T-helper 1 cell treated with Interleukin-12 subunit alpha and Interleukin-12 subunit beta and Interleukin-4 antibody, amounts not matched to agents 30 μg/mL and 1 μg/mL, for 36 hours (primary cell): Measurements from ENCODE around the gene FBXO17.
A peak's percentile ranks its signal among the peaks of the same experiment; 100 is the strongest.
"Not testable (repeated sequence)": the region's sequence is repeated elsewhere in the genome, so short reads cannot be mapped to it uniquely, and the experiment has no call there.

Experiments
- H3K27ac Mint-ChIP-seq: one replicate; pipeline ENCODE4 v1.8.0; 2021; ENCODE audit warnings: mild to moderate bottlenecking, mixed read lengths
- H3K27me3 Mint-ChIP-seq: one replicate; pipeline ENCODE4 v1.8.0; 2021; ENCODE audit warnings: low read depth, mixed read lengths
- H3K36me3 Mint-ChIP-seq: one replicate; pipeline ENCODE4 v1.8.0; 2021; ENCODE audit warnings: low read depth, mixed read lengths
- H3K4me1 Mint-ChIP-seq: one replicate; pipeline ENCODE4 v1.8.0; 2021; ENCODE audit warnings: low read depth, mixed read lengths
- H3K4me3 Mint-ChIP-seq: one replicate; pipeline ENCODE4 v1.8.0; 2021; ENCODE audit warnings: mild to moderate bottlenecking, moderate library complexity, mixed read lengths
- H3K9me3 Mint-ChIP-seq: one replicate; pipeline ENCODE4 v1.8.0; 2021; ENCODE audit warnings: mixed read lengths

Gene FBXO17

GRCh38 chr19:38970664-38971532, 4.6 kb downstream of the FBXO17 start:
- Mint-ChIP-seq H3K27ac (no peak overlapping the region), H3K27me3 (peaks cover 32% of the 10 kb centered on the region), H3K36me3 (no peaks in the 10 kb centered on the region), H3K4me1 (peaks cover 4% of the 10 kb centered on the region), H3K9me3 (no peaks in the 10 kb centered on the region), H3K4me3 (no peak overlapping the region)

GRCh38 chr19:38966149-38966548, 9.4 kb downstream of the FBXO17 start:
- not testable (repeated sequence) for H3K4me1 Mint-ChIP-seq, H3K4me3 Mint-ChIP-seq, H3K27ac Mint-ChIP-seq, H3K9me3 Mint-ChIP-seq, H3K36me3 Mint-ChIP-seq
- peaks cover 19% of the 10 kb centered on the region for H3K27me3 Mint-ChIP-seq

- H3K36me3 Mint-ChIP-seq = no peaks in the 10 kb centered on the region
- no peak overlapping the region for H3K27ac Mint-ChIP-seq
- H3K27me3 Mint-ChIP-seq = peaks cover 17% of the 10 kb centered on the region
- H3K9me3 Mint-ChIP-seq = no peaks in the 10 kb centered on the region
- peaks cover 4% of the 10 kb centered on the region for H3K4me1 Mint-ChIP-seq
- no peak overlapping the region for H3K4me3 Mint-ChIP-seq
Observed at GRCh38 chr19:38964738-38965137, 10.8 kb downstream of the FBXO17 start.

GRCh38 chr19:38959618-38960017, 15.9 kb downstream of the FBXO17 start:
- H3K27me3 Mint-ChIP-seq = peaks cover 3% of the 10 kb centered on the region
- H3K4me1 Mint-ChIP-seq = peaks cover 4% of the 10 kb centered on the region
- no peaks in the 10 kb centered on the region for H3K36me3 Mint-ChIP-seq
- no peaks in the 10 kb centered on the region for H3K9me3 Mint-ChIP-seq
- H3K27ac Mint-ChIP-seq = no peak overlapping the region
- H3K4me3 Mint-ChIP-seq = no peak overlapping the region

- peaks cover 4% of the 10 kb centered on the region for H3K4me1 Mint-ChIP-seq
- H3K27ac Mint-ChIP-seq = no peak overlapping the region
- no peaks in the 10 kb centered on the region for H3K36me3 Mint-ChIP-seq
- peaks cover 3% of the 10 kb centered on the region for H3K27me3 Mint-ChIP-seq
- no peaks in the 10 kb centered on the region for H3K9me3 Mint-ChIP-seq
- no peak overlapping the region for H3K4me3 Mint-ChIP-seq
Observed at GRCh38 chr19:38958301-38958700, 17.2 kb downstream of the FBXO17 start.

- Mint-ChIP-seq H3K27ac (no peak overlapping the region), H3K4me1 (peaks cover 5% of the 10 kb centered on the region), H3K27me3 (peaks cover 7% of the 10 kb centered on the region), H3K36me3 (no peaks in the 10 kb centered on the region), H3K4me3 (no peak overlapping the region), H3K9me3 (no peaks in the 10 kb centered on the region)
Observed at GRCh38 chr19:38956264-38956663, 19.3 kb downstream of the FBXO17 start.

- H3K36me3 Mint-ChIP-seq = no peaks in the 10 kb centered on the region
- peaks cover 15% of the 10 kb centered on the region for H3K4me1 Mint-ChIP-seq
- no peak overlapping the region for H3K4me3 Mint-ChIP-seq
- H3K9me3 Mint-ChIP-seq = no peaks in the 10 kb centered on the region
- H3K27me3 Mint-ChIP-seq = peaks cover 21% of the 10 kb centered on the region
- H3K27ac Mint-ChIP-seq = no peak overlapping the region
Observed at GRCh38 chr19:38953677-38954076, 21.9 kb downstream of the FBXO17 start.

- no peaks in the 10 kb centered on the region for H3K36me3 Mint-ChIP-seq
- H3K27ac Mint-ChIP-seq = no peak overlapping the region
- no peaks in the 10 kb centered on the region for H3K9me3 Mint-ChIP-seq
- H3K4me1 Mint-ChIP-seq = peaks cover 16% of the 10 kb centered on the region
- H3K4me3 Mint-ChIP-seq = no peak overlapping the region
- H3K27me3 Mint-ChIP-seq = peaks cover 26% of the 10 kb centered on the region
Observed at GRCh38 chr19:38952395-38953165, 23.0 kb downstream of the FBXO17 start.

- H3K27me3 Mint-ChIP-seq = peaks cover 26% of the 10 kb centered on the region
- no peak overlapping the region for H3K27ac Mint-ChIP-seq
- H3K4me3 Mint-ChIP-seq = no peak overlapping the region
- H3K4me1 Mint-ChIP-seq = peaks cover 16% of the 10 kb centered on the region
- H3K36me3 Mint-ChIP-seq = no peaks in the 10 kb centered on the region
- no peaks in the 10 kb centered on the region for H3K9me3 Mint-ChIP-seq
Observed at GRCh38 chr19:38951187-38951586, 24.4 kb downstream of the FBXO17 start.

- Mint-ChIP-seq H3K4me1 (peaks cover 16% of the 10 kb centered on the region), H3K4me3 (peak overlapping the region; percentile 48), H3K9me3 (no peaks in the 10 kb centered on the region), H3K36me3 (no peaks in the 10 kb centered on the region), H3K27ac (no peak overlapping the region), H3K27me3 (peaks cover 26% of the 10 kb centered on the region)
Observed at GRCh38 chr19:38949580-38950367, 25.8 kb downstream of the FBXO17 start.

GRCh38 chr19:38946229-38947010, 29.1 kb downstream of the FBXO17 start:
- H3K4me3 Mint-ChIP-seq = no peak overlapping the region
- no peaks in the 10 kb centered on the region for H3K9me3 Mint-ChIP-seq
- H3K4me1 Mint-ChIP-seq = peaks cover 12% of the 10 kb centered on the region
- H3K27ac Mint-ChIP-seq = no peak overlapping the region
- peaks cover 19% of the 10 kb centered on the region for H3K27me3 Mint-ChIP-seq
- no peaks in the 10 kb centered on the region for H3K36me3 Mint-ChIP-seq

- Mint-ChIP-seq H3K27ac (no peak overlapping the region), H3K9me3 (no peaks in the 10 kb centered on the region), H3K4me1 (peaks cover 17% of the 10 kb centered on the region), H3K27me3 (peaks cover 24% of the 10 kb centered on the region), H3K36me3 (no peaks in the 10 kb centered on the region), H3K4me3 (no peak overlapping the region)
Observed at GRCh38 chr19:38945562-38946228, 29.8 kb downstream of the FBXO17 start.

- peaks cover 26% of the 10 kb centered on the region for H3K27me3 Mint-ChIP-seq
- H3K36me3 Mint-ChIP-seq = no peaks in the 10 kb centered on the region
- H3K4me1 Mint-ChIP-seq = peaks cover 14% of the 10 kb centered on the region
- H3K9me3 Mint-ChIP-seq = no peaks in the 10 kb centered on the region
- H3K4me3 Mint-ChIP-seq = no peak overlapping the region
- H3K27ac Mint-ChIP-seq = no peak overlapping the region
Observed at GRCh38 chr19:38944981-38945506, 30.5 kb downstream of the FBXO17 start.
